Measurements from ENCODE around the gene ABI3BP. TPM values are rescaled to one million over a fixed set of nuclear protein-coding genes. Genes with fewer than 3 reads are reported as not detected.

Gene ABI3BP
- total RNA-seq, 1 experiment from 2014 or later: 3.1 TPM

- CTCF ChIA-PET: interaction anchor here (0.6 kb wide), 1 partner anchor 48 kb away, joined by 3 read pairs; no protein-coding TSS in a partner anchor
- H3K27ac Mint-ChIP-seq (ENCODE audit: low read depth, unreplicated experiment): no peak overlapping the region
These were observed 217.0 kb downstream of the ABI3BP start for GRCh38 chr3:100776097-100776729.

GRCh38 chr3:100775669-100776068 lies 217.6 kb downstream of the ABI3BP start:
- CTCF ChIA-PET: no interaction called here

More at GRCh38 chr3:100776097-100776729, 217.0 kb downstream of the ABI3BP start:
- H3K9me3 Mint-ChIP-seq (ENCODE audit: unreplicated experiment): no peaks in the 10 kb centered on the region
- no peak for DNase-seq (ENCODE audit: unreplicated experiment)
- TF ChIP-seq CTCF (IDR thresholded peaks at IDR 0.05; ENCODE audit: unreplicated experiment): no peak
- H3K27me3 Mint-ChIP-seq (ENCODE audit: insufficient read depth, unreplicated experiment): no peaks in the 10 kb centered on the region
- no peaks in the 10 kb centered on the region for H3K36me3 Mint-ChIP-seq (ENCODE audit: insufficient read depth, unreplicated experiment)
- BruUV-seq (replicated peaks): no TSS peak
- POLR2A ChIA-PET: no interaction called here
- peaks cover 6% of the 10 kb centered on the region for H3K4me1 Mint-ChIP-seq (ENCODE audit: insufficient read depth, unreplicated experiment)
- intact Hi-C loops (cut with micrococcal nuclease): no loop called here
- no peak overlapping the region for H3K4me3 Mint-ChIP-seq (ENCODE audit: unreplicated experiment)

GRCh38 chr3:100775226-100775625 lies 218.0 kb downstream of the ABI3BP start:
- Mint-ChIP-seq H3K27ac (ENCODE audit: low read depth, unreplicated experiment) (no peak overlapping the region), H3K36me3 (ENCODE audit: insufficient read depth, unreplicated experiment) (no peaks in the 10 kb centered on the region), H3K4me1 (ENCODE audit: insufficient read depth, unreplicated experiment) (peaks cover 6% of the 10 kb centered on the region), H3K9me3 (ENCODE audit: unreplicated experiment) (no peaks in the 10 kb centered on the region), H3K27me3 (ENCODE audit: insufficient read depth, unreplicated experiment) (no peaks in the 10 kb centered on the region), H3K4me3 (ENCODE audit: unreplicated experiment) (no peak overlapping the region)
- POLR2A ChIA-PET: interaction anchor here (0.7 kb wide), 1 partner anchor 485 kb away, joined by 3 read pairs; no protein-coding TSS in a partner anchor
- intact Hi-C loops (cut with micrococcal nuclease): no loop called here
- no peak for DNase-seq (ENCODE audit: unreplicated experiment)
- BruUV-seq (replicated peaks): no TSS peak
- CTCF ChIA-PET: no interaction called here
- TF ChIP-seq CTCF (IDR thresholded peaks at IDR 0.05; ENCODE audit: unreplicated experiment): no peak

More at GRCh38 chr3:100775669-100776068, 217.6 kb downstream of the ABI3BP start:
- Mint-ChIP-seq H3K4me3 (ENCODE audit: unreplicated experiment) (no peak overlapping the region), H3K27ac (ENCODE audit: low read depth, unreplicated experiment) (no peak overlapping the region), H3K9me3 (ENCODE audit: unreplicated experiment) (no peaks in the 10 kb centered on the region), H3K27me3 (ENCODE audit: insufficient read depth, unreplicated experiment) (no peaks in the 10 kb centered on the region), H3K36me3 (ENCODE audit: insufficient read depth, unreplicated experiment) (no peaks in the 10 kb centered on the region), H3K4me1 (ENCODE audit: insufficient read depth, unreplicated experiment) (peaks cover 6% of the 10 kb centered on the region)
- TF ChIP-seq CTCF (IDR thresholded peaks at IDR 0.05; ENCODE audit: unreplicated experiment): no peak
- intact Hi-C loops (cut with micrococcal nuclease): no loop called here
- BruUV-seq (replicated peaks): no TSS peak
- POLR2A ChIA-PET: interaction anchor here (0.7 kb wide), 1 partner anchor 485 kb away, joined by 3 read pairs; no protein-coding TSS in a partner anchor
- DNase-seq (ENCODE audit: unreplicated experiment): no peak

GRCh38 chr3:100769693-100770092 lies 223.5 kb downstream of the ABI3BP start:
- no peaks in the 10 kb centered on the region for H3K9me3 Mint-ChIP-seq (ENCODE audit: unreplicated experiment)
- no peak for TF ChIP-seq CTCF (IDR thresholded peaks at IDR 0.05; ENCODE audit: unreplicated experiment)
- no peaks in the 10 kb centered on the region for H3K27me3 Mint-ChIP-seq (ENCODE audit: insufficient read depth, unreplicated experiment)
- CTCF ChIA-PET: interaction anchor here (0.5 to 1.8 kb wide), 3 partner anchors 8 to 312 kb away, joined by 3 to 5 read pairs (median 5); no protein-coding TSS in a partner anchor
- H3K27ac Mint-ChIP-seq (ENCODE audit: low read depth, unreplicated experiment): no peak overlapping the region
- no TSS peak for BruUV-seq (replicated peaks)
- POLR2A ChIA-PET: interaction anchor here (0.7 kb wide), 1 partner anchor 59 kb away, joined by 3 read pairs; no protein-coding TSS in a partner anchor
- intact Hi-C loops (cut with micrococcal nuclease): no loop called here
- peaks cover 6% of the 10 kb centered on the region for H3K4me1 Mint-ChIP-seq (ENCODE audit: insufficient read depth, unreplicated experiment)
- H3K4me3 Mint-ChIP-seq (ENCODE audit: unreplicated experiment): no peak overlapping the region
- H3K36me3 Mint-ChIP-seq (ENCODE audit: insufficient read depth, unreplicated experiment): no peaks in the 10 kb centered on the region
- no peak for DNase-seq (ENCODE audit: unreplicated experiment)
